AML-193 (cell line): ENCODE measurements around the gene TPP1.
A peak's percentile ranks its signal among the peaks of the same experiment; 100 is the strongest.

Experiments
- DNase-seq, 2 experiments: peaks; one replicate each; lab custom pipeline; 2025; lab: John Stamatoyannopoulos, UW

The TPP1 gene

GRCh38 chr11:6627762-6628241, 8.6 kb upstream of the TPP1 start:
- DNase-seq: no peak

- no peak for DNase-seq
Observed at GRCh38 chr11:6626971-6627761, 7.9 kb upstream of the TPP1 start.

- DNase-seq: no peak
Observed at GRCh38 chr11:6625832-6626420, 6.7 kb upstream of the TPP1 start.

GRCh38 chr11:6625156-6625831, 6.1 kb upstream of the TPP1 start:
- DNase-seq: no peak

- DNase-seq: no peak
Observed at GRCh38 chr11:6623391-6624363, 4.5 kb upstream of the TPP1 start.

GRCh38 chr11:6622261-6623171, 3.3 kb upstream of the TPP1 start:
- no peak for DNase-seq

- DNase-seq: no peak
Observed at GRCh38 chr11:6621711-6622211, 2.5 kb upstream of the TPP1 start.

- peak; percentile 9 to 31 for DNase-seq
Observed at GRCh38 chr11:6620636-6621035, 1.4 kb upstream of the TPP1 start.

GRCh38 chr11:6618117-6619003, 862 bp downstream of the TPP1 start:
- DNase-seq: peak; percentile 83 to 89

GRCh38 chr11:6617315-6617781, 1.9 kb downstream of the TPP1 start:
- peak; percentile 50 to 63 for DNase-seq

- no peak for DNase-seq
Observed at GRCh38 chr11:6616596-6617250, 2.5 kb downstream of the TPP1 start.

- DNase-seq: no peak
Observed at GRCh38 chr11:6615882-6616585, 3.2 kb downstream of the TPP1 start.

- no peak for DNase-seq
Observed at GRCh38 chr11:6615046-6615445, 4.2 kb downstream of the TPP1 start.

- no peak for DNase-seq
Observed at GRCh38 chr11:6614446-6614845, 4.8 kb downstream of the TPP1 start.

- DNase-seq: no peak
Observed at GRCh38 chr11:6613496-6613895, 5.7 kb downstream of the TPP1 start.

- DNase-seq: peak; percentile 88 to 94
Observed at GRCh38 chr11:6612213-6613041, 6.8 kb downstream of the TPP1 start, which contains the start of gene TAF10. Gene TAF10 (minus strand): TSS chr11:6612216. CDS start chr11:6612189, 27 bp downstream.

GRCh38 chr11:6611963-6612212, 7.3 kb downstream of the TPP1 start:
- DNase-seq: no peak
